ENCODE results near the gene SLC2A9.

The SLC2A9 gene

GRCh38 chr4:10018818-10019461, 2.4 kb downstream of the SLC2A9 start:
- peak; percentile 86 to 88 for DNase-seq

- DNase-seq: no peak
These were observed 4.0 kb downstream of the SLC2A9 start for GRCh38 chr4:10017037-10017893.

GRCh38 chr4:10016169-10016568, 5.1 kb downstream of the SLC2A9 start:
- no peak for DNase-seq

GRCh38 chr4:10015140-10015753, 6.0 kb downstream of the SLC2A9 start:
- DNase-seq: peak in 1 of 2 experiments; percentile 3

GRCh38 chr4:10013722-10014121, 7.6 kb downstream of the SLC2A9 start:
- peak in 1 of 2 experiments; percentile 22 for DNase-seq

GRCh38 chr4:10011885-10012284, 9.4 kb downstream of the SLC2A9 start:
- DNase-seq: no peak

- DNase-seq: no peak
These were observed 10.0 kb downstream of the SLC2A9 start for GRCh38 chr4:10011277-10011676.

- DNase-seq: no peak
These were observed 11.3 kb downstream of the SLC2A9 start for GRCh38 chr4:10009861-10010500.

- DNase-seq: no peak
These were observed 12.7 kb downstream of the SLC2A9 start for GRCh38 chr4:10008609-10009005.

- DNase-seq: no peak
These were observed 13.3 kb downstream of the SLC2A9 start for GRCh38 chr4:10007793-10008608.

GRCh38 chr4:10007436-10007740, 13.9 kb downstream of the SLC2A9 start:
- no peak for DNase-seq

GRCh38 chr4:10006601-10007435, 14.5 kb downstream of the SLC2A9 start:
- no peak for DNase-seq

- no peak for DNase-seq
These were observed 15.1 kb downstream of the SLC2A9 start for GRCh38 chr4:10006231-10006600.

GRCh38 chr4:10005632-10006031, 15.7 kb downstream of the SLC2A9 start:
- no peak for DNase-seq

- no peak for DNase-seq
These were observed 17.6 kb downstream of the SLC2A9 start for GRCh38 chr4:10003666-10004065.

GRCh38 chr4:10002278-10002677, 19.0 kb downstream of the SLC2A9 start:
- no peak for DNase-seq

GRCh38 chr4:10001757-10002156, 19.5 kb downstream of the SLC2A9 start:
- DNase-seq: no peak

GRCh38 chr4:9999956-10000561, 21.2 kb downstream of the SLC2A9 start:
- DNase-seq: no peak

GRCh38 chr4:9997886-9998285, 23.4 kb downstream of the SLC2A9 start:
- no peak for DNase-seq

- DNase-seq: no peak
These were observed 24.8 kb downstream of the SLC2A9 start for GRCh38 chr4:9996319-9997110.
